HG03175 (cell line): ENCODE measurements around the gene KCTD17.

Experiments
- ATAC-seq: cut with Tn5 transposase; IDR thresholded peaks from one replicate; pipeline ENCODE4 v1.9.1; 2021; ENCODE audit warnings: mild to moderate bottlenecking, moderate library complexity; ENCODE audit not compliant: unreplicated experiment

KCTD17 gene

GRCh38 chr22:37072673-37073072 lies 21.1 kb downstream of the KCTD17 start:
- ATAC-seq, result no peak

DNA sequence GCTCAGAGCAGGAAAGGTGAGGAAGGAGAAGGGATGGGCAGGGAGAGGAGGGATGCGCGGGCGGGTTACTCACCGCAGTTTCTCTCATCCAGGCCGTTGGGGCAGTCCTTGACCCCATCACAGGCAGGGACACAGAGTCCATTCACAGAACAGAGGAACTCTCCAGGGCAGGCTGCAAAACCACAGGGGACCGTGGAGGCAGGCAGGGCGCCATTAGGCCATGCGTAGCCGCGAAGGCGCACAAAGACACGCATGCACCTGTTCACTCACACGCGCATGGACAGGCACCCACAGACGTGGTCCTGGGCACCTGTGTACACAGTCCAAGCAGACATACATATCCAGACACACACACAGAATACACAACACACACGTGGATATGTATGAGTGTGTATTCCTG lies 23.0 kb downstream of the KCTD17 start:
- ATAC-seq, result no peak

DNA sequence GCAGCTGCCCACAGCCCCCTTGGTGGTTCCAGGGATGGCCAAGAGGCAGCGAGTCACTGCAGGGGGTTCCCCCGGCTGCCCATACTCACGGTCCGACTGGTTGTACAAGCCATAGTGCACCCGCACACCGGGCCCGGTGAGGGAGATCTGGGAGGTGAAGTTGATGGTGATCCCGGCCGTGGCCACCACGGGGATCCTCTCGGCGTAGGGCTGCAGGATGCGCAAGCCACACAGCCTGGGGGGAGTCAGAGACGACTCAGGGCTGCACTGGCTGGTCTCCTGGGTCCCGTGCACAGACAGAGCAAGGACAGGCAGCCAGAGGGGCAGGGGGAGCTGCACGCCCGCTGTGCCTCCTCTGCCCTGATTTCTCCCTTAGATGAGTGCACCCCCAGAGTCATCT lies 23.5 kb downstream of the KCTD17 start:
- ATAC-seq, result no peak

GRCh38 chr22:37075822-37076433 lies 24.4 kb downstream of the KCTD17 start:
- ATAC-seq, result no peak

- ATAC-seq, result no peak
Measured at GRCh38 chr22:37077802-37078448, 26.4 kb downstream of the KCTD17 start.

DNA sequence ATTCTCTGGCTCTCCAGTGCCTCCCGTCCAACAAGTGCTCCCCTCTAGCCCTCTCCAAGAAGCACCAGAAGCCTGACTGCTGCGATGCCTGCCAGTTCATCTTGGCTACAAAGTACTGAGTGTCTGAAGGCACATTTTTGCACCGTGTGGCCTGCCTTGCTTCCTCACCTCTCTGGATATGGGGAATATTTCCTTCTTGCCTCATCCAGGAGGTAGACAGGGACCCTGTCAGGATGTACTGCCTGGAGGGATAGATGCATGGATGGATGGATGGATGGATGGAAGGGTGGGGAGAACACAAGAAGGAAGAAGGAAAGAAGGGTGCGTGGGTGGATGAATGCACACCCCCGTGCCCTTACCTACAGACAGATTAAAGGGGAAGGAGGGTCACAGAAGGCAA lies 27.6 kb downstream of the KCTD17 start:
- no peak for ATAC-seq

- no peak for ATAC-seq
Measured at GRCh38 chr22:37079668-37080171, 28.2 kb downstream of the KCTD17 start.

DNA sequence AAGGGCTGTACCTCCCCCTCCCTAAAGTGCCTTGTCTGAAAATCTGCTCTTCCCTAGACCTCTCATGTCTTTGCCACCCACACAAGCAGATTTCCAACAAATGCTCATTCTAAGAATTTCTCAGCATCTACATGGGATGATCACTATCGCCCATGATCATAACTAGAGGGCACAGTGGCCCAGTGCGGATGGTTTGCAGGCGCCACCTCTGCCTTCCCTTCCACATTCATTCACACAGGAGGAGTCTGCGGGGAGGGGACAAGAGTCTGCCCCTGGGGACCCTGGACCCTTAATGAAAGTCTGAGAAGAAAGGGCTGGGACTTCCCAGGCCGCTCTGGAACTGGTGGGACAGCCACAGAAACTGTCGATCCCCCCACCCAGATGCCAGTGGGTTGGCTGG lies 28.9 kb downstream of the KCTD17 start:
- no peak for ATAC-seq

- no peak for ATAC-seq
Measured at GRCh38 chr22:37080838-37081237, 29.3 kb downstream of the KCTD17 start.

- ATAC-seq, result no peak
Measured at GRCh38 chr22:37082251-37082873, 30.8 kb downstream of the KCTD17 start.

DNA sequence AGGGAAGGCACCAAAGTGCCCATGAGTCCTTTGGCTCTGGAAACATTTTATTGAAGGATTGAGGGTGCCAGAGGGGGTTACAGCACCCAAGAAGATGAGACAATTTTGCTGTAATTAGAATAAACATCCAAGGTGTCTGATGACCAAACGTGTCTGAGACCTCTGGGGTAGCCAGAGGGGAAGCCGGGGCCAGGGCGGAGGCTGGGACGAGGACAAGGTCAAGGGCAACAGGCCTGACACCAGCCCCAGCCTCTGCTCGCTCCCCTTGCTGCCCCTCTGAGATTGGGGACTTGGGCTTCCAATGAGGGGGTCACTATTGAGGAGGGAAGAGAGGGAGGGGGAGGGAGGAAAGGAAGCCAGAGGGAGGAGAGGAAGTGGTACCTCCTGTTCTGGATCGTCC lies 32.4 kb downstream of the KCTD17 start:
- ATAC-seq, result no peak

- ATAC-seq, result no peak
Measured at GRCh38 chr22:37084385-37084784, 32.8 kb downstream of the KCTD17 start.

DNA sequence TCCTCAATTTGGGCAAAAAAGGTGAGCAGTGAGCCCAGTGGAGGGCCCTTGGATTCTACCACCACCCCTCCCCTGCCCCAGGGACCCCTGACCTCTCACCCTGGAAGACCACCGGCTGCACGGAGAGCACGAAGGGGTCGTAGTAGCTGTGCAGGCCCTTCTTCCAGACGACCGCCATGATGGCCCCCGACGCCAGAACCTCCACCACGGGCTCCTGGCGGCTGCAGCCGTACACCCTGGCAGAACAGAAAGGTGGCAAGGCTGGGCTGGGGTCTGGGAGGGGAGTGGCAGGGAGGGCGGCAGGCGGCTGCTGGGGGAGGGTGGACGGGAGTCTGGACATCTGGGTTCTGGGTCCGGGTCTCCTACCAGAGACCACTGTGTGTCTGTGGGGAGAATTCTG lies 34.6 kb downstream of the KCTD17 start:
- no peak for ATAC-seq

GRCh38 chr22:37088108-37088605 lies 36.6 kb downstream of the KCTD17 start:
- no peak for ATAC-seq

- no peak for ATAC-seq
Measured at GRCh38 chr22:37088750-37089408, 37.3 kb downstream of the KCTD17 start.

- ATAC-seq, result no peak
Measured at GRCh38 chr22:37089434-37089833, 37.9 kb downstream of the KCTD17 start.

DNA sequence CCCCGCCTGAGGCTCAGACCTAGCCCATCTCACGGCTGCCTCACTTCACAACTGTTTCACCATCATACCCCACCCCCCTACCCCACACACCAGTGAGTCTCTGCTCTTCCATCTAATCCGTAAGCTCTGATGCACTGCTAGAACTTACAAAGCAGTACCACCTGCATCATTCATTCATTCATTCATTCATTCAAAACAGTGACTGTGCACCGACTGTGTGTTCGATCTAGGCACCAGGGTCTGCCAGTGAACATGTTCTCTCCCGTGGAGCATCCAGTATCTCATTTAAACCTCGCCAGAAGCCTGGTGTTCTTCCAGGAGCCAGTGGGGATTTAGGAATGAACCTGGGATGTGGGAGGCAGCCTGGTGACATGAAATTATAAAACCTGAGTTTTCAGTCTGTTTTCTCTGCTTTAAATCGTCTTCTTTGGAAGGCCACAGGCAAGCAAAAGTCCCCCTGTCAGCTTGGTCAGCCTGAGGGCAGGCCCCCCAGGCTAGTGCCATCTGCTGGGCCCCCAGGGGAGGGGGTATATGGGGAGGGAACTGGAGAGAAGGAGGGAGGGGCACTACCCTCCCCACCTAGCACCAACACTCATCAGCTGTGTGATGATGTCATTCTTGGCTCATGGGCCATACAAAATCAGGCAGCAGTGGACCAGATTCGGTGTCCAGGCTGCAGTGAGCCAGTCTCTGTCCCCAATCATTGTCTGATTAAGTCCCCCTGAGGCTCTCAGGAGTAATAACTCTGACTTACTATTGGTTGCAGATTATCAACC lies 39.6 kb downstream of the KCTD17 start:
- no peak for ATAC-seq

- ATAC-seq, result no peak
Measured at GRCh38 chr22:37091994-37092393, 40.5 kb downstream of the KCTD17 start.

DNA sequence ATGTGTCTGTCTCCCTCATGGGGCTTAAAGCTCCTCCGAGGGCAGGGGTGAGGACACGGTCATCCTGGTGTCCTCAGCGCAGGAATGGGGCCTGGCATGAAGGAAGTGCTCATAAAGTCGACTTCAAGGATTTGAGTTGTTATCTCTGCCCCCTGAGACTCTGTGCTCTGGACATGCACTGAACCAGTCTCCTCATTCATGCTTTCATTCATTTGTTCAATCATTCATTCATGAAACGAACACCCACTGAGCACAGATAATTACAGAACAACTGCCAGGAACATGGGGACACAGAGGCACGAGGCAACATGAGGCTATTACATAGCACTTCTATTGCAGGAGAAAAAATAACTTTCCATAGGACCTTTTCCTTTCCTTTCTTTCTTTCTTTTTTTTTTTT lies 41.5 kb downstream of the KCTD17 start:
- no peak for ATAC-seq

- no peak for ATAC-seq
Measured at GRCh38 chr22:37094239-37094638, 42.7 kb downstream of the KCTD17 start.

- ATAC-seq, result no peak
Measured at GRCh38 chr22:37095113-37095512, 43.6 kb downstream of the KCTD17 start.
